MM.1S (cell line): ENCODE data around the gene CPN2.

ENCODE experiments used
- CTCF ChIP-seq: fragments of 300-600 bp; sonication (generic); IDR thresholded peaks from 2 replicates; pipeline ENCODE4 v1.5.1; 2016; ENCODE audit warnings: antibody characterized with exemption, low read length, mixed read lengths
- EZH2 ChIP-seq: fragments of 300-600 bp; sonication (generic); optimal IDR thresholded peaks from 2 replicates; pipeline ENCODE3; 2017; ENCODE audit warnings: low read depth, mild to moderate bottlenecking, antibody characterized with exemption, low read length, mixed read lengths
- EZH2phosphoT487 ChIP-seq: fragments of 300-600 bp; sonication (generic); IDR thresholded peaks from 2 replicates; pipeline ENCODE4 v1.6.1; 2018; ENCODE audit warnings: antibody characterized with exemption, low read length

GRCh38 chr3:194330579-194330978 lies 20.5 kb downstream of the CPN2 start:
- TF ChIP-seq CTCF: no peak
- TF ChIP-seq EZH2phosphoT487: no peak
- TF ChIP-seq EZH2: no peak
